SH-SY5Y (cell line): ENCODE data around the gene CEACAM18.

ENCODE experiments used
- GATA2 ChIP-seq: IDR thresholded peaks from 2 replicates; pipeline ENCODE4 v1.6.1; 2011; ENCODE audit warnings: mild to moderate bottlenecking, low read depth, low read length
- GATA3 ChIP-seq: IDR thresholded peaks from 2 replicates; pipeline ENCODE4 v1.6.1; 2011; ENCODE audit warnings: low read depth, mild to moderate bottlenecking, low read length, moderate library complexity

DNA sequence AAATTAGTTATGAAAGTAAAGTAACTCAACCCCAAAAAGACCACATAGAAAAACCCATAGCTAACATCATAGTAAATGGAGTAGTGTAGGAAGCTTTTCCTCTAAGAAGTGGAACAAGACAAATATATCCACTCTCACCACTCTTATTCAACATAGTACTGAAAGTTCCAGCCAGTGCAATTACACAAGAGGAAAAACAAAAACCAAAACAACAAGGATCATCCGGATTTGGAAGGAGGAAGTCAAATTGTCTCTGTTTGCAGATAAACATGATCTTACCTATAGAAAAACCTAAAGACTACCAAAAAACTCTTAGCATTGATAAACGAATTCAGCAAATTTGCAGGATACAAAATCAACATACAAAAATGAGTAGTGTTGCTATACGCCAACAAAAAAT lies 11.6 kb upstream of the CEACAM18 start:
- no peak for TF ChIP-seq GATA3
- no peak for TF ChIP-seq GATA2
